Endometrium (tissue), 2 donors: Measurements from ENCODE around the gene KDM2A.
A peak's percentile ranks its signal among the peaks of the same experiment; 100 is the strongest.

Experiments
- FAIRE-seq: peaks from 2 replicates; lab custom pipeline; 2012; peaks lifted over from hg19 to GRCh38; lab: Jason Lieb, UNC
- donor health status: control.
- donor health status: control.

Gene KDM2A

GRCh38 chr11:67273260-67273990 is 154.4 kb downstream of the KDM2A start:
- FAIRE-seq: no peak

DNA sequence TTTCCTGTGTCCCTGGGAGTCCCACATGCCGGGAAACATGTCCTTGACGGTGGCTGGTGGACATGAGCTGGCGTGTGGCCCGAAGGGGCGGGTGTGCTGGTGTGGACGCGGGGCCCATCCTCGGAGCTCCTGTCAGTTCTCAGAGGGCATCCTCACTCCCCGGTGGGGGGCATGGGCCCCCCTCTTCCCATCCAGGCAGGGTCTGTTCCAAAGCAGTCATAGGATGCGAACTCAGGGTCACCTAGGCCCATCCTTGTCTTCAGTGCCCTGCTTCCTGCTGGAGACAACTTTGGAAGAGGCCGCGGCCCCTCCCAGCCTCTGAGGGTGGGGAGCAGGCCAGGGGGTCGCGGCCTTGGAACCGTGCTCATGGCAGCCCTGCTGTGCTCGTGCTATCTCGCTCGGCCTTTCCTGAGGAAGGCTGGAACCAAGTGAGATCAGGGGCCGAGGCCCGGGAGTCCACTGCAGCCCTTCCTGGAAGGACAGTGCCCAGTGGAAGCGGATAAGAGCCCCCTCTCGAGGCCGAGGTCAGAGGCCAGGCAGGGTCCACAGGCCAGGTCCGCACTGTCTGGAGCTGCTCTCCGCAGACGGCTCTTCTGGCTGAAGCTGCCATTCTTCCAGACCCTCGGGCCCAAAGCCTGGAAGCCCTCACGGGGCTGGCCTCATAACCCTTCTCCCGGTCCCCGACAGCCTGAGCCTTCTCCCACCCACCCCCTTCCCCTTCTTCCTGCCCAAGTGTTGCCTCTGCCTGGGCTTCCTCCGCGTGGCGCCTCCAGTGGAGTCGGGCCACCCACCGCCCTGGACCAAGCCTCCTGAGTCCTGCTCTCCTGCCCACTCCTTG is 155.9 kb downstream of the KDM2A start:
- FAIRE-seq: no peak

DNA sequence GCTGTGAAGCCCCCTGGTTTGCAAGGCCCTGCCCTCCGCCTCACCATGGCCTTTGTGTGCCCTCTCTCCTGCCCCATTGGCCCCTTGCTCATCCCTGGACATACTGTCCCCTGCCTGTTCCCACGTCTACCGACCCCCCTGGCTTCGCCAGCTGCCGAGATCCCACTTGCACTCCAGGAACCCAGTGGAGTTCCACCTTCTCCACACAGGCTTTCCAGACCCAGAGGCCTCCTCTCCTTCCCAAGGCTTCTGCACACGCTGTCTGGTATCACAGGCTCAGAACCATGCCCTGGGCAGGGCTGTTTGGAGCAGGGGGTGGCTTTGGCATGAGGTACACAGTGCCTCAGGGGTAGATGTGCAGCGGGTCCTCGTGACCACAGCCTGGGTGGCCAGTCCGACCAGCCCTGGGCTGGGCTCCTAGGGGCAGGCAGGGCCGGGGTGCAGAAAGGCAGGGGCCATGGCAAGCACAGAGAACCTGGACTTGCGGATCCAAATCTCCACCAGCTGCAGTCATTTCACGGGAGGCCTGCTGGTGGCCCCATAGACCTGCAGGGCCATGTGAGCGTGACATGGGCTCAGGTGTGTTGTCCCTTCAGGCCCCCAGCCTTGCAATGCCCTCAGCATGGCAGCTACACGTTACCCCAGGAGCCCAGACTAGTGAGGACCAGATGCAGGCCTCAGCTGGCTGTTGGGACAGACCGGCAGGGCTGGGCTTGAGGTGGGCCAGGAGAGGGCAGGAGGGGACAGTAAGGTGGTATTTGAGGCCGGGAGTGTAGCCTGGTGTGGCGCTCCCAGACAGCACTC is 156.7 kb downstream of the KDM2A start:
- no peak for FAIRE-seq

GRCh38 chr11:67276781-67277230 is 157.7 kb downstream of the KDM2A start:
- FAIRE-seq: no peak

GRCh38 chr11:67277231-67277961 is 158.3 kb downstream of the KDM2A start:
- peak; percentile 45 for FAIRE-seq

- FAIRE-seq: no peak
Observed at GRCh38 chr11:67278135-67278938, 159.3 kb downstream of the KDM2A start.

DNA sequence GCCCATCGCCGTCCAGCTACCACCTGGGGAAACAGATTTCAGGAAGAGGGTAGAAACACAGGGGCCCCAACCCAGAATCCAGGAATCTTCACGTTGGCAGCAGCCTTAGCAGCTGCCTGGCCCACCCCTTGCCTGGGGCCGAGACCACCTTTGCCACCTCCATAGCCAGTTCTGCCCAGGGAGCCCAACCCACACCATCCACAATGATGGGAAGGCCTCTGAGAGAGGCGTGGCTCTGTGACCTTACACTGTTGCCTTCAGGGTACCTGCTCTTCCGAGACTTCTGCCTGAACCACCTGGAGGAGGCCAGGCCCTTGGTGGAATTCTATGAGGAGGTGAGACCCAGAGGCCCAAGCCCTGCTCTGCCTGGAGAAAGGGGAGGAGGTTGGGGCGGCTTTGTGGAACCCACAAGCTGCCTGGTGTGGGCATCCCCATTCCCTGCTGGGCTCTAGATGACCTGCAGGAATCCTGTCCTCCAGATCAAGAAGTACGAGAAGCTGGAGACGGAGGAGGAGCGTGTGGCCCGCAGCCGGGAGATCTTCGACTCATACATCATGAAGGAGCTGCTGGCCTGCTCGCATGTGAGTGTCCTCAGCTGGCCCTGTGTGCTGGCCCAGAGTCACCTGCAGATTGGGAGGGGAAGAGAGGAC is 160.0 kb downstream of the KDM2A start:
- FAIRE-seq: no peak

- FAIRE-seq: no peak
Observed at GRCh38 chr11:67279589-67280340, 160.7 kb downstream of the KDM2A start.

GRCh38 chr11:67280341-67280787 is 161.3 kb downstream of the KDM2A start:
- no peak for FAIRE-seq

DNA sequence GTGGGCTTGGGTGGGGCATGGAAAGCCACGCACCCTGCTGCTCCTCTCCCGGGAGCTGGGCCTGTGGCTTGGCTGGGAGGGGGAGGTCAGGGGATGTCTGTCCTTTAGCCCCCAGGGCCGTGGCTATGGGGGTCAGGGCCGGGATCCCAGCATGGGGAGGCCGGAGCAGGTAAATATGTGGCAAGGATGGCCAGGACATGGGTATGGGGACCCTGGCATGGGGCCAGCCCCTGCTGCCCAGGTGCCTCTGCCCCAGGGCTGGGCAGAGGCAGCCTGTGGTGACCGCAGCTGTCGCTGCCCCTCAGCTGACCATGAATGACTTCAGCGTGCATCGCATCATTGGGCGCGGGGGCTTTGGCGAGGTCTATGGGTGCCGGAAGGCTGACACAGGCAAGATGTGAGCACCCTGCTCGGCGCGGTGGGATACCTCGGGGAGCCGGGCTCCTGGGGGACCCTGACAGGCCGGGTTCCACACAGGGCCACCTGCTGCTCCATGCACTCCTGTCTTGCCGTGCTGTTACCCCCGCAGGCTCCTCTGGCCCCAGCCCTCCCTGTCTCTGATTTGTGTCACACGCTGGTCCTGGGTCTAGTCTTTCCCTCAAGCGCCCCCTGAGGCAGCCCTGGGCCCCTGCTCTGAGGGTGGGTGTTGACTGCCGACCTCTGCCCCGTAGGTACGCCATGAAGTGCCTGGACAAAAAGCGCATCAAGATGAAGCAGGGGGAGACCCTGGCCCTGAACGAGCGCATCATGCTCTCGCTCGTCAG is 161.9 kb downstream of the KDM2A start:
- no peak for FAIRE-seq

DNA sequence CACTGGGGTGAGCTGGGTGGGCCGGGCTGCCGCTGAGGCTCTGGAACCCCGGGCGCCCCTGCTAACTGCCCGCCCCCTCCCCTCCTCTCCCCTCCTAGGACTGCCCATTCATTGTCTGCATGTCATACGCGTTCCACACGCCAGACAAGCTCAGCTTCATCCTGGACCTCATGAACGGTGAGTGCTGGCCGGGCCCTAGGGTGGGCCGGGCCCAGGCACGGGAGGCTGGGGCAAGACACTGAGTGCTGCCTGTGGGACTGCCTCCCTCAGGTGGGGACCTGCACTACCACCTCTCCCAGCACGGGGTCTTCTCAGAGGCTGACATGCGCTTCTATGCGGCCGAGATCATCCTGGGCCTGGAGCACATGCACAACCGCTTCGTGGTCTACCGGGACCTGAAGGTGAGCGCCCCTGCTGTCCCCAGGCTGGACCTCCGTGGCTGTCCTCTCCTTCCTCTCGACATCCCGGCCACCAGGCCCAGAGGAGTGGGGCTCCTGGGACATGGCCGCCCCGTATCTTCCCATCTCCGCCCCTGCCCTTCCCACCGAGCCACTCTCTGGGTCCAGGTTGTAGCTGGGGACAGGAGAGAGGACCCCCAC is 162.6 kb downstream of the KDM2A start:
- no peak for FAIRE-seq

GRCh38 chr11:67282155-67282875 is 163.3 kb downstream of the KDM2A start:
- FAIRE-seq: no peak

- no peak for FAIRE-seq
Observed at GRCh38 chr11:67282876-67283371, 163.9 kb downstream of the KDM2A start.

- FAIRE-seq: no peak
Observed at GRCh38 chr11:67283481-67283963, 164.5 kb downstream of the KDM2A start.

GRCh38 chr11:67284811-67285540 is 165.9 kb downstream of the KDM2A start:
- no peak for FAIRE-seq
